ENCODE measurements around the gene MGAT3. TPM values are rescaled to one million over a fixed set of nuclear protein-coding genes. Genes with fewer than 3 reads are reported as not detected.

MGAT3 gene
- total RNA-seq, 1 donor from 2014 or later = 12.8 TPM

GRCh38 chr22:39494471-39495120, 37.8 kb downstream of the MGAT3 start:
- peaks cover 7% of the 10 kb centered on the region for H3K9me3 Mint-ChIP-seq (ENCODE audit: unreplicated experiment)
- H3K36me3 Mint-ChIP-seq (ENCODE audit: unreplicated experiment) = no peaks in the 10 kb centered on the region
- DNase-seq = no peak
- H3K27ac Mint-ChIP-seq (ENCODE audit: unreplicated experiment) = no peak overlapping the region
- peaks cover 10% of the 10 kb centered on the region for H3K27me3 Mint-ChIP-seq (ENCODE audit: unreplicated experiment)
- no peak for TF ChIP-seq CTCF (IDR thresholded peaks at IDR 0.05; ENCODE audit: partially characterized antibody, unreplicated experiment)
- peaks cover 5% of the 10 kb centered on the region for H3K4me1 Mint-ChIP-seq (ENCODE audit: low read depth, unreplicated experiment)
- no peak overlapping the region for H3K4me3 Mint-ChIP-seq (ENCODE audit: unreplicated experiment)

DNA sequence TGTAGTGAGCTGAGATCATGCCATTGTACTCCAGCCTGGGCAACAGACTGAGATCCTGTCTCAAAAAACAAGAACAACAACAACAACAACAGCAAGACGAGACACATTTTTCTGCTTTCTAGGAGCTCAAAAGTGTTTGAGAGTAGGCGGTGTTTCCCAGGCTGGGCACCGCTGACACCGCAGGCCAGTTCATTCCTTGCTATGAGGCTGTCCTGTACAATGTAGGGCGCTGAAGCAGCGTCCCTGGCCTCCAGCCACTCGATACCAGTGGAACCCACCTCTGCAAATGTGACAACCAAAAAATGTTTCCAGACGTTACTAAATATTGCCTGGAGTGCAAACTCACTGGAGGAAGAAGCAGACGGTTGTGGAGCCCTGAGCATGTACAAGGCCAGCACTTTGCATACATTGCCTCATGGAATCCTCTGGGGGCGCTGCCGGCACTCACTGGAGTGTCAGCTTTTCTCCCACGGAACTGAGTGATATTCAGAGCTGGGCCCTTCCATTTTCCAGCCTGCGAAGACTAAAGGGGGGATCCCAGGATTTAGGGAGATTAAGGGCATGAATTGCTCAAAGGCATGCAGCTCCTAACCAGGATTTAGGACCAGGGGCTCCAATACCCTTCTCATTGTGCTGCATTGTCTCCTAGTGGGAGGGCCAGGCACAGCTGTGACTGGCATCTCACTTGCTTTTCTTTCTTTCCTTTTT, 39.5 kb downstream of the MGAT3 start:
- Mint-ChIP-seq H3K4me1 (ENCODE audit: low read depth, unreplicated experiment) (no peaks in the 10 kb centered on the region), H3K27me3 (ENCODE audit: unreplicated experiment) (peaks cover 7% of the 10 kb centered on the region)
- peak; percentile 82 for TF ChIP-seq CTCF (IDR thresholded peaks at IDR 0.05; ENCODE audit: partially characterized antibody, unreplicated experiment)

DNA sequence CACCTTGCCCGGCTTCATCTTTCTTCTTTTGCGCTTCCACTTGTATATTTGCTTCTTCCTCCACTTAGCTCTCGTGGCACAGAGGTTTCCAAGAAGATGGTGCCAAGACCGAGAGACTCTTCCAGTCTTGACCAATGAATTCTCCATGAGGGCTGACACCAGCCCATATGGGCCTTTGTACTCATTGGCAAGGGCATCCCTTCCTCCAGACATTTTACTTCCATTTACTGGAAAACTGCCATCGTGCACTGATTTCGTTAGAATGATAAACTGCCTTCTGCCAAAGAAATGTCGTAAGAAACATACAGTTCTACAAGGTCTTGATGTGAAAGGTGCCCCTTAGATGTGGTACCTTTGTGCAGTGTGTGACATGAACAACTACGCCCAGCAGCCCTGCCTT, 40.6 kb downstream of the MGAT3 start:
- H3K27me3 Mint-ChIP-seq (ENCODE audit: unreplicated experiment) = peaks cover 7% of the 10 kb centered on the region
- H3K27ac Mint-ChIP-seq (ENCODE audit: unreplicated experiment) = no peak overlapping the region
- no peak for DNase-seq
- no peak overlapping the region for H3K4me3 Mint-ChIP-seq (ENCODE audit: unreplicated experiment)
- peaks cover 3% of the 10 kb centered on the region for H3K4me1 Mint-ChIP-seq (ENCODE audit: low read depth, unreplicated experiment)
- TF ChIP-seq CTCF (IDR thresholded peaks at IDR 0.05; ENCODE audit: partially characterized antibody, unreplicated experiment) = no peak
- H3K36me3 Mint-ChIP-seq (ENCODE audit: unreplicated experiment) = no peaks in the 10 kb centered on the region
- peaks cover 11% of the 10 kb centered on the region for H3K9me3 Mint-ChIP-seq (ENCODE audit: unreplicated experiment)

More for the DNA sequence above, 39.5 kb downstream of the MGAT3 start:
- peak; percentile 85 for DNase-seq
- no peaks in the 10 kb centered on the region for H3K36me3 Mint-ChIP-seq (ENCODE audit: unreplicated experiment)
- H3K9me3 Mint-ChIP-seq (ENCODE audit: unreplicated experiment) = peaks cover 9% of the 10 kb centered on the region
- H3K27ac Mint-ChIP-seq (ENCODE audit: unreplicated experiment) = peak overlapping the region; percentile 17
- no peak overlapping the region for H3K4me3 Mint-ChIP-seq (ENCODE audit: unreplicated experiment)

- H3K4me1 Mint-ChIP-seq (ENCODE audit: low read depth, unreplicated experiment) = peaks cover 3% of the 10 kb centered on the region
- peaks cover 7% of the 10 kb centered on the region for H3K27me3 Mint-ChIP-seq (ENCODE audit: unreplicated experiment)
- peaks cover 11% of the 10 kb centered on the region for H3K9me3 Mint-ChIP-seq (ENCODE audit: unreplicated experiment)
- DNase-seq = no peak
- no peak overlapping the region for H3K27ac Mint-ChIP-seq (ENCODE audit: unreplicated experiment)
- TF ChIP-seq CTCF (IDR thresholded peaks at IDR 0.05; ENCODE audit: partially characterized antibody, unreplicated experiment) = no peak
- H3K36me3 Mint-ChIP-seq (ENCODE audit: unreplicated experiment) = no peaks in the 10 kb centered on the region
- no peak overlapping the region for H3K4me3 Mint-ChIP-seq (ENCODE audit: unreplicated experiment)
Observed at GRCh38 chr22:39498368-39498767, 41.6 kb downstream of the MGAT3 start.

DNA sequence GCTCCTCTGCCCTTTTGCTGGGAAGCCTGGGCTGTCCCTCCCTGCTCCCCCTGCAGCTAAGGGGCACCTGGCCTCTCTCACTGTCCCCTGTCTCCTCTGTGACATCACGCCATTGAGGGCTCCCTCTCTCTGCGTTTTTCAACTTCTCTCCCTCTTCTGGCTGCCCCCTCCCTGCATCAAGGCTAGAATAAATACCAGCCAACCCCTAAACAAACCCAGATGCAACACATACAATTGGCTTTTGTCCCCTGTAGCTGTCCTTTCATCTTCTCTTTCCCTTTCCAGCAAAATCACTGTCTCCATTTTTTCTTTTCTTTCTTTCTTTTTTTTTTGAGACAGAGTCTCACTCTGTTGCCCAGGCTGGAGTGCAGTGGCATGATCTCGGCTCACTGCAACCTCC, 42.0 kb downstream of the MGAT3 start:
- H3K4me1 Mint-ChIP-seq (ENCODE audit: low read depth, unreplicated experiment) = peaks cover 7% of the 10 kb centered on the region
- TF ChIP-seq CTCF (IDR thresholded peaks at IDR 0.05; ENCODE audit: partially characterized antibody, unreplicated experiment) = no peak
- H3K36me3 Mint-ChIP-seq (ENCODE audit: unreplicated experiment) = no peaks in the 10 kb centered on the region
- H3K27ac Mint-ChIP-seq (ENCODE audit: unreplicated experiment) = no peak overlapping the region
- peaks cover 9% of the 10 kb centered on the region for H3K9me3 Mint-ChIP-seq (ENCODE audit: unreplicated experiment)
- peaks cover 3% of the 10 kb centered on the region for H3K27me3 Mint-ChIP-seq (ENCODE audit: unreplicated experiment)
- no peak for DNase-seq
- peak overlapping the region; percentile 4 for H3K4me3 Mint-ChIP-seq (ENCODE audit: unreplicated experiment)

Data from glutamatergic neuron (in vitro differentiated cells).